Kidney capillary endothelial cell (primary cell): Measurements from ENCODE around the gene NR3C1.

Source experiments
- DNase-seq: peaks from one replicate; pipeline ENCODE4 v3.0.0-alpha.2; 2018; ENCODE audit warnings: low spot score

Gene NR3C1

GRCh38 chr5:143360755-143361154, 42.7 kb downstream of the NR3C1 start:
- DNase-seq: no peak

GRCh38 chr5:143359869-143360268, 43.6 kb downstream of the NR3C1 start:
- DNase-seq: no peak

GRCh38 chr5:143356855-143357583, 46.5 kb downstream of the NR3C1 start:
- no peak for DNase-seq

GRCh38 chr5:143355710-143356109, 47.8 kb downstream of the NR3C1 start:
- peak; percentile 95 for DNase-seq

- no peak for DNase-seq
Observed at GRCh38 chr5:143354025-143354424, 49.5 kb downstream of the NR3C1 start.

GRCh38 chr5:143352691-143353090, 50.8 kb downstream of the NR3C1 start:
- DNase-seq: no peak

- DNase-seq: no peak
Observed at GRCh38 chr5:143350751-143351602, 52.5 kb downstream of the NR3C1 start.

DNA sequence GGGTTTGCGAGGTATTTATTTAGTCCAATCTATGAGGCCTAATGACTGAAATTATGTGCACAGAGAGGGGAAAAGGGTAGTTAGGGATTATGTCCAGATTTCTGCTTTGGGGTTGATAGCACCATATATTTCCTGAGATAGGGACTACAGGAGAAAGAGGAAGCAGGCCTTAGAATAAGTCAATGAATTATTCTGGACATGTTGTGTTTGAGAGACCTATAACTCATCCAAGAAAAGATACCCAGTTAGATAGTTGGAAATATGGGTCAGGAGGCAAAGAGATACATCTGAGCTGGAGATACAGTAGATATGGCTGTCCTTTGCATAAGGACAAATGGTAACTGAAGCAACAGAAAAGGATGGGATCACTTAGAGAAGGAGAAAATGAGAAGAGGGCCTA, 53.1 kb downstream of the NR3C1 start:
- no peak for DNase-seq

- DNase-seq: no peak
Observed at GRCh38 chr5:143349177-143349576, 54.3 kb downstream of the NR3C1 start.

DNA sequence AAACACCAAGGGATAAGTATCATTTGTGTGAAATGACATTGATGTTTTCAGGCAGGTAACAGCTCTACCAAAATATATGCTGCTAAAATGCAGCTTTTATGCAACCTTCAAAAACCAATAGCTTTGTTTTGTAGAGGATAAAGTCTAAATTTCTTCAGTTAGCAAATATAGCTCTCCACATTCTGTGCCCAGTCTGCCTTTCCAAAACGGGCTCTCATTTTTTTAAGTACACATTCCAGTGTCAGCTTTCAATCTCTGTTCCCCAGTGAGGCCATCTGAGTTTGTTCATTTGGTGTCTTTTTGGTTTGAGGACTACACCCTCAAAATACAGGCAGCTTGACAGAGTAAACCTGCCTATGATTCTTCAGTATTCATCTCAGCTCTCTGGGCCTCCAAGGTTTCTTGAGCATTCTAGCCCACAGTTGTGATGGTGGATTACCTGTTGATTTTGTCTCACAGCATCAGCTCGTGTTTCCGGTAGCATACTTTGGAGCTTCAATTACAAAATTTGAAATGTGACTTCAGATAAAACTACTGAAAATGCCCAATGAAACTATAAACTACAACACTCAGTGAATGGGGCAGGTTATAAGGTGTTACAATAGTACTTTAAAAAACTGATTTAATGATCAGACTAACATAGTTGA, 55.7 kb downstream of the NR3C1 start:
- no peak for DNase-seq

GRCh38 chr5:143347046-143347445, 56.4 kb downstream of the NR3C1 start:
- DNase-seq: no peak

DNA sequence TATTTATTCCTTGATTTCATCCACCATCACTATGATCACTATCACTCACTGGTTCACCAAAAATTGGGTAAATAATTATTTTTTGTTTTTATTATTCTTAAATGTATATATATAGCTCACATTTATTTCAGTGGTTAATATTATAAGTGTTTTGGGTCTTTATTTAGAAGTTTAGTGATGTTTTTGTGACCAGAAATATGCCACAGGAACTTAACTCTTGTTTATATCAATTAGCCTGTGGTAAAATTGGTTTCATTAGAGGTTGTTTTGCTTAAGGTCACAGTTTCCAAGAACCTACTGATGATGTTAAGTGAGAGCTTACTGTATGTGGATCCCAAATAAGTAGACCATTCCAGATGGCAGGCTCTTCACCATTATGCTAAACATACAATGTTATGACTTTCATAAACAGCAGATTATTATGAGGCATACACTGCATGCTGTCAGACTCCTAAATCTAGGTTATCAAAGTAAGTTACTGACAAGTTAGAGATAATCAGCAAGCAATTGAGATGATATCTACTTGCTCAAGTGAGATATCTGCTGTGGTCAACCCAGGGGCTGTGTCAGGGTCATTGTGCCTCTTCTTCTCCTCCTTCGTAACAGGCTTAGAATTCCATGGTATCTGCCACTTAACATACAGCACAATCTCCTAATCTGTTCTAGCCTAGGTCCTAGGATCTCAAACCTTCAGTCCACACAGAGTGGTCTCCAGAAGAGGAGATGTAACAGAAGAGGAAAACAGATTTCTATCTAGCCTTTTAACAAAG, 57.6 kb downstream of the NR3C1 start:
- no peak for DNase-seq

DNA sequence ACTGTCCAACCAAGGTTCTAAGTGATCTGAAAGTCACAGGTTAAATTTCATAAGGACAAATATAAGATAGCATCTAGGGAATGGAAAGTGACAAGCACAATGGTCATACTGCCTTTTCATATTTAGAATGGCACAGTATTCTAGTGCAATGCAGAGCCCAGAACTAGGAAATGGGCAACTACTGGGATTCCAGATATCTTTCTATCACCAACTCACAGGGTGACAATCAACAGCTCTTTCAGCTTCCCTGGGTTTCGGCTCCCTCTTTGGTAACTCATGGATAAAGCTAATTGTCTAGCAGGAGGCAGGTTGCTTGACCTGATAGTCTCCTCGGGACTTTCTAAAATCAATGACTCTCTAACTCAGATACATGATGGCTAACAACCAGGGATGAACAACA, 60.4 kb downstream of the NR3C1 start:
- no peak for DNase-seq

- no peak for DNase-seq
Observed at GRCh38 chr5:143342607-143343006, 60.9 kb downstream of the NR3C1 start.

- DNase-seq: peak; percentile 37
Observed at GRCh38 chr5:143341807-143342570, 61.5 kb downstream of the NR3C1 start.

DNA sequence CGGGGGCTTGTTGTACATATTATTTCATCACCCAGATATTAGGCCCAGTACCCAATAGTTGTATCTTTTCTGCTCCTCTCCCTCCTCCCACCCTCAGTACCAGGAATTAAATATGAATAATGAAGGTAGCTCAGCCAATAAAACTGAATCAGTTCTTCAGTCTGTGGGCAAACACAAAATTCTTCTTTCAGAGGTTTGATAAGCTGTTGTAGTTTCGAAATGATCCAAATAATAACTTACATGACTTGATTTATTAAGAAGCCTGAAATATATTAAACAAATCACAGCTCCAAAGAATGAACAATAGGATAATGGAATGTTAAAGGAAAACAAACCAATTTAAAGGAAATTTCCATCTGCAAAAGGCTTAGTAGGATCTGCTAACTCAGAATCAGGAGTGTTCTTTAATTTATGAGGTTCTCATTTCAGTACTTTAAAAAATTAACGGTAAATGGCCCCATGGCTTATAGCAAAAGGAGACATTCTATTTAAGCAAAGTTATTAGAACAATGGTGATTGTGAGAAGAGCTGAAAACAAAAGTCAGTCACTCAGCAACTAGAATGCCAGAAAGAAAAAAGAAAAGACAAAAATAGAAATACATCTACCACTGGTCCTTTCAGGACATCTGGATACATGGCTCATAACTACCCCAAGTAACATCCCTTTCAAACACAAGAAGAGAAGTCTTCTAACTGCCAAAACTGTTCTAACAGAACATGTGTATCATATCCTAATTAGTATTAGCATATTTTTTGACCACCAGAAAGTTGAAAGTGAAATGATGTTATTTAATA, 62.4 kb downstream of the NR3C1 start:
- DNase-seq: no peak

DNA sequence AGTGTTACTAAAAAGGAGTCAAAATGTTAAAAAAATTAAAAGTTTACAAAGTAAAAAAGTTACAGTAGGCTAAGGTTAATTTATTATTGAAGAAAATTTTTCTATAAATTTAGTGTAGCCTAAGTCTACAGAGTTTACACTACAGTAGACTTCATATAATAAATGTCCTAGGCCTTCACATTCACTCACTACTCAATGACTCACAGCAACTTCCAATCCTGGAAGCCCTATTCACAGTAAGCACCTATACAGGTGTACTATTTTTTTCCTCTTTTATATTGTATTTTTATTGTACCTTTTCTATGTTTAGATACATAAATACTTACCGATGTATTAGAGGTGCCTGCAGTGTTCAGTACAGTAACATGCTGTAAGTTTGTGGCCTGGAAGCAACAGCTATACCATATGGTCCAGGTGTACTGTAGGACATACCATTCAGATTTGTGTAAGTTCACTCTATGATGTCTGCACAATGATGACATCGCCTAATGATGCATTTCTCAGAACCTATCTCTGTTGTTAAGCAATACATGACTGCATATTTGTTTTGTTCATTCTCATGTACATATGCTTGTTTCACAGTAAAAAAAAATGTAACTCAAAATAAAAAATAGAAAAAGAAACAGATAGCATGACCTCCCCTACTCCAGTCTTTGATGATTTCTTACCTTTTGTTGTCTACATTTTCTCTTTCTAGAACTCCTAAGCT, 64.7 kb downstream of the NR3C1 start:
- no peak for DNase-seq

DNA sequence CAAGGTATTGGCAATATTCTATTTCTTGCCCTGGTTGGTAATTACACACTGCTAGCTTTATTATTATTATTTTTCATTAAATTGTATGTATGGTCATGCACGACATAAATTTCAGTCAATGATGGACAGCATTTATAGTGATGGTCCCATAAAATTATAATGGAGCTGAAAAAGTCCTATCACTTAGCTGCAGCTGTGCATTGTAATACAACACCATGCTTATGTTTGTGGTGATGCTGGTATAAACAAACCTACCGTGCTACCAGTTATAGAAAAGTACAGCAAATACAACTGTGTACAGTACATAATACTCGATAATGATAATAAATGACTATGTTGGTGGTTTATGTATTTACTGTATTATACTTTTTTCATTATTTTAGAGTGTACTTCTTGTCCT, 65.5 kb downstream of the NR3C1 start:
- no peak for DNase-seq

DNA sequence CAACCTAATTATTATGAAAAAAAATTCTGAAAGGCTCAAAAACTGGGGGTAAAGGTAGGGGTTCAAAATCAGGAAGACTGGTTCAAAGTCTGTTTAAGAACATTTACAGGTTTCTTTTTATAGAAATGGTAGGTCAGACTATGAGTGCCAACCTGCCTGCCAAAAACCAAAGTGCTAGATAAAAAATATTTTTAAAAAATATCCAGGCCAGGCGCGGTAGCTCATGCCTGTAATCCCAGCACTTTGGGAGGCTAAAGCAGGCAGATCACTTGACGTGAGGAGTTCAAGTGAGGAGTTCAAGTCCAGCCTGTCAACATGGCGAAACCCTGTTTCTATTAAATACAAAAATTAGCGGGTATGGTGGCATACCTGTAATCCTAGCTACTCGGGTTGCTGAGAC, 67.0 kb downstream of the NR3C1 start:
- DNase-seq: no peak

DNA sequence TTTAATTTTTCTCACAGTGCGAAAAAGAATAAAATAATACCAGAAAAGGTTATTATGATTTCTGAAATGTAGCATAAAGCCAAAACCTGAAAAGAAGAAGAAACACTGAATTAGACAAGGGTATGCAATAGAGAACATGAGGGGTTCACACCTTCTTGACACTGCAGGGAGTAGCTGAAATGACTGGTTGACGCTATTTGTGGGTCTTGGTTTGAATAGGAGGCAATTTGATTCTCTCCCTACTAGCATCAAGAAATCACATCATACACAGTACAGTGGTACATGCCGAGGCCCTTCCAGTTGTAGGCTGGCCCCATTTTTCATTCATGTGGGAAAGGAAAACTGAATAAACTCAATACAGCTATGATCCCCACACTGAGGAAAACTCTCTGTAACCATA, 68.6 kb downstream of the NR3C1 start:
- no peak for DNase-seq
